Putamen (tissue), 1 donor: Measurements from ENCODE around the gene KCMF1.
"Not testable (repeated sequence)": the region's sequence is repeated elsewhere in the genome, so short reads cannot be mapped to it uniquely, and the experiment has no call there.

Experiments used
- DNase-seq: peaks from one replicate; pipeline ENCODE4 v3.0.0-alpha.2; 2016; ENCODE audit warnings: low spot score

Gene KCMF1

GRCh38 chr2:84970868-84971509 lies at the start of gene KCMF1:
Gene KCMF1 (plus strand): TSS chr2:84971161. CDS start chr2:84971452, 291 bp downstream.
- peak; percentile 78 for DNase-seq

GRCh38 chr2:84923009-84923408 lies 48.0 kb upstream of the KCMF1 start:
- DNase-seq: no peak

GRCh38 chr2:84924173-84925106 lies 46.5 kb upstream of the KCMF1 start:
- peak; percentile 21 for DNase-seq

GRCh38 chr2:84925336-84925723 lies 45.6 kb upstream of the KCMF1 start:
- DNase-seq: no peak

GRCh38 chr2:84925724-84926376 lies 45.1 kb upstream of the KCMF1 start:
- DNase-seq: peak; percentile 86

GRCh38 chr2:84927275-84927627 lies 43.7 kb upstream of the KCMF1 start:
- no peak for DNase-seq

- no peak for DNase-seq
Observed at GRCh38 chr2:84931384-84931821, 39.6 kb upstream of the KCMF1 start.

GRCh38 chr2:84938194-84938879 lies 32.6 kb upstream of the KCMF1 start:
- no peak for DNase-seq

- no peak for DNase-seq
Observed at GRCh38 chr2:84939426-84940087, 31.4 kb upstream of the KCMF1 start.

GRCh38 chr2:84940088-84940470 lies 30.9 kb upstream of the KCMF1 start:
- DNase-seq: no peak

- no peak for DNase-seq
Observed at GRCh38 chr2:84940831-84941412, 30.0 kb upstream of the KCMF1 start.

- no peak for DNase-seq
Observed at GRCh38 chr2:84942166-84942565, 28.8 kb upstream of the KCMF1 start.

- DNase-seq: no peak
Observed at GRCh38 chr2:84942964-84943421, 28.0 kb upstream of the KCMF1 start.

GRCh38 chr2:84944295-84944909 lies 26.6 kb upstream of the KCMF1 start:
- no peak for DNase-seq

- DNase-seq: not testable (repeated sequence)
Observed at GRCh38 chr2:84945838-84946203, 25.1 kb upstream of the KCMF1 start.

GRCh38 chr2:84946204-84947009 lies 24.6 kb upstream of the KCMF1 start:
- DNase-seq: no peak

GRCh38 chr2:84947010-84947593 lies 23.9 kb upstream of the KCMF1 start:
- DNase-seq: no peak

GRCh38 chr2:84953535-84953934 lies 17.4 kb upstream of the KCMF1 start:
- no peak for DNase-seq

- no peak for DNase-seq
Observed at GRCh38 chr2:84954329-84954728, 16.6 kb upstream of the KCMF1 start.
